HepG2 (cell line): ENCODE results near the gene LIME1. TPM values are rescaled to one million over a fixed set of nuclear protein-coding genes. Genes with fewer than 3 reads are reported as not detected.

Experiments used
- REPIN1 ChIP-seq: sonication (generic); formaldehyde crosslinking; IDR thresholded peaks from 2 replicates; pipeline ENCODE4 v1.8.0; 2022; ENCODE audit warnings: missing genetic modification reagents, low read depth, mild to moderate bottlenecking, borderline replicate concordance
- SMAD9 ChIP-seq: sonication (generic); formaldehyde crosslinking; IDR thresholded peaks from 2 replicates; pipeline ENCODE4 v1.5.1; 2020; ENCODE audit warnings: mild to moderate bottlenecking, missing genetic modification reagents
- TOE1 ChIP-seq: sonication (generic); formaldehyde crosslinking; IDR thresholded peaks from 2 replicates; pipeline ENCODE4 v1.4.0; 2020; ENCODE audit warnings: mild to moderate bottlenecking, missing genetic modification reagents
- ZNF136 ChIP-seq: sonication (generic); formaldehyde crosslinking; IDR thresholded peaks from 2 replicates; pipeline ENCODE4 v1.8.1; 2022; ENCODE audit warnings: low read depth, mild to moderate bottlenecking, moderate library complexity, missing genetic modification reagents
- ZNF180 ChIP-seq: sonication (generic); formaldehyde crosslinking; IDR thresholded peaks from 2 replicates; pipeline ENCODE4 v1.4.0; 2020; ENCODE audit warnings: low read depth, missing genetic modification reagents, borderline replicate concordance
- ZNF354B ChIP-seq: sonication (generic); formaldehyde crosslinking; IDR thresholded peaks from 2 replicates; pipeline ENCODE4 v1.8.0; 2022; ENCODE audit warnings: mild to moderate bottlenecking, missing genetic modification reagents
- polyA plus RNA-seq, 8 experiments: library from polyadenylated mRNA; depleted of rRNA in 3 of 8; stranded (reverse) in 7 of 8; unstranded in 1 of 8; fragments of >200 nt; fragmentation: Illumina TruSeq in 4 of 8; extraction: Trizol in 4 of 8; gene quantifications; 2 replicates each; pipeline versions ENCODE4 v1.2.1 to v1.2.3, GENCODE V29; 2011 to 2016; ENCODE audit warnings: low read depth in 4 of 8, missing spikeins in 1 of 8, mixed read lengths in 1 of 8; ENCODE audit not compliant: insufficient read depth in 1 of 8
- total RNA-seq, 5 experiments: library from RNA; depleted of rRNA; stranded (reverse); fragments of >200 nt; fragmentation: Illumina TruSeq; extraction: Trizol; gene quantifications; 2 replicates each; pipeline ENCODE4 v1.2.3, GENCODE V29; 2016; ENCODE audit warnings: low read depth in 1 of 5
- TF ChIP-seq, protein P1 (sequence below), 2 experiments: fragments of 450-650 bp in 1 of 2; sonication (generic) in 1 of 2; formaldehyde crosslinking in 1 of 2; IDR thresholded peaks; 2 replicates each; pipeline versions ENCODE4 v1.6.1 to v1.8.0; 2016 to 2022; ENCODE audit warnings: antibody characterized with exemption in 1 of 2, mild to moderate bottlenecking in 1 of 2, missing genetic modification reagents in 1 of 2
- TF ChIP-seq, protein P2 (sequence below): sonication (generic); formaldehyde crosslinking; IDR thresholded peaks from 2 replicates; pipeline ENCODE4 v1.9.0; 2021; ENCODE audit warnings: missing genetic modification reagents, mild to moderate bottlenecking, borderline replicate concordance
- TF ChIP-seq, protein P3 (sequence below), 2 experiments: sonication (generic) in 1 of 2; formaldehyde crosslinking in 1 of 2; IDR thresholded peaks; 2 replicates each; pipeline versions ENCODE4 v1.5.1 to v1.6.1; 2011 to 2020; ENCODE audit warnings: borderline replicate concordance in 1 of 2, low read depth in 1 of 2, low read length in 1 of 2, mild to moderate bottlenecking in 1 of 2, missing genetic modification reagents in 1 of 2, moderate library complexity in 1 of 2

LIME1 gene
- total and polyA plus RNA-seq, 2 of the 13 experiments (the other 11 are each of a cell fraction or from before 2014, with no cell fraction given), result 13.0 to 61.5 TPM

DNA sequence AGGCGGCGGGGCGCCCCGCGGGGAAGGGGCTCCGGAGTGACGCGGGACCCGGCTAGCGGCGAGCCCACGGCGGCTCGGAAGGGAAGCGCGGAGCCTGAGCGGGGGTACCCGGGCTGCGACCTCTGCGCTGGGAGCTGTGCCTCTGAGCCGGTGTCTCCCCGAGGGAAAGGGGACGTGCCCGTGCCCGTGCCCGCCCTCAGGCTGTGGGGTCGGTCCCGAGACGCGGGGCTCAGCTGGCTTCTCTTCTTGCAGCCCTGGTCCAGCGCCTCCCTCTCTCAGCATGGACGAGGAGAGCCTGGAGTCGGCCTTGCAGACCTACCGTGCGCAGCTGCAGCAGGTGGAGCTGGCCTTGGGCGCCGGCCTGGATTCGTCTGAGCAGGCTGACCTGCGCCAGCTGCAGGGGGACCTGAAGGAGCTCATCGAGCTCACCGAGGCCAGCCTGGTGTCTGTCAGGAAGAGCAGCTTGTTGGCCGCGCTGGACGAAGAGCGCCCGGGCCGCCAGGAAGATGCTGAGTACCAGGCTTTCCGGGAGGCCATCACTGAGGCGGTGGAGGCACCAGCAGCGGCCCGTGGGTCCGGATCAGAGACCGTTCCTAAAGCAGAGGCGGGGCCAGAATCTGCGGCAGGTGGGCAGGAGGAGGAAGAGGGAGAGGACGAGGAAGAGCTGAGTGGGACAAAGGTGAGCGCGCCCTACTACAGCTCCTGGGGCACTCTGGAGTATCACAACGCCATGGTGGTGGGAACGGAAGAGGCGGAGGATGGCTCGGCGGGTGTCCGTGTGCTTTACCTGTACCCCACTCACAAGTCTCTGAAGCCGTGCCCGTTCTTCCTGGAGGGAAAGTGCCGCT lies 27.9 kb upstream of the LIME1 start (continued):
- TF ChIP-seq, protein P1, sequence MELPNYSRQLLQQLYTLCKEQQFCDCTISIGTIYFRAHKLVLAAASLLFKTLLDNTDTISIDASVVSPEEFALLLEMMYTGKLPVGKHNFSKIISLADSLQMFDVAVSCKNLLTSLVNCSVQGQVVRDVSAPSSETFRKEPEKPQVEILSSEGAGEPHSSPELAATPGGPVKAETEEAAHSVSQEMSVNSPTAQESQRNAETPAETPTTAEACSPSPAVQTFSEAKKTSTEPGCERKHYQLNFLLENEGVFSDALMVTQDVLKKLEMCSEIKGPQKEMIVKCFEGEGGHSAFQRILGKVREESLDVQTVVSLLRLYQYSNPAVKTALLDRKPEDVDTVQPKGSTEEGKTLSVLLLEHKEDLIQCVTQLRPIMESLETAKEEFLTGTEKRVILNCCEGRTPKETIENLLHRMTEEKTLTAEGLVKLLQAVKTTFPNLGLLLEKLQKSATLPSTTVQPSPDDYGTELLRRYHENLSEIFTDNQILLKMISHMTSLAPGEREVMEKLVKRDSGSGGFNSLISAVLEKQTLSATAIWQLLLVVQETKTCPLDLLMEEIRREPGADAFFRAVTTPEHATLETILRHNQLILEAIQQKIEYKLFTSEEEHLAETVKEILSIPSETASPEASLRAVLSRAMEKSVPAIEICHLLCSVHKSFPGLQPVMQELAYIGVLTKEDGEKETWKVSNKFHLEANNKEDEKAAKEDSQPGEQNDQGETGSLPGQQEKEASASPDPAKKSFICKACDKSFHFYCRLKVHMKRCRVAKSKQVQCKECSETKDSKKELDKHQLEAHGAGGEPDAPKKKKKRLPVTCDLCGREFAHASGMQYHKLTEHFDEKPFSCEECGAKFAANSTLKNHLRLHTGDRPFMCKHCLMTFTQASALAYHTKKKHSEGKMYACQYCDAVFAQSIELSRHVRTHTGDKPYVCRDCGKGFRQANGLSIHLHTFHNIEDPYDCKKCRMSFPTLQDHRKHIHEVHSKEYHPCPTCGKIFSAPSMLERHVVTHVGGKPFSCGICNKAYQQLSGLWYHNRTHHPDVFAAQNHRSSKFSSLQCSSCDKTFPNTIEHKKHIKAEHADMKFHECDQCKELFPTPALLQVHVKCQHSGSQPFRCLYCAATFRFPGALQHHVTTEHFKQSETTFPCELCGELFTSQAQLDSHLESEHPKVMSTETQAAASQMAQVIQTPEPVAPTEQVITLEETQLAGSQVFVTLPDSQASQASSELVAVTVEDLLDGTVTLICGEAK (IDR thresholded peaks at IDR 0.05), result no peak
- TF ChIP-seq, protein P1 (CRISPR knock-in tag; IDR thresholded peaks at IDR 0.05), result no peak
- TF ChIP-seq SMAD9 (CRISPR knock-in tag) (no peak), ZNF180 (CRISPR knock-in tag) (no peak), ZNF136 (CRISPR knock-in tag) (no peak), REPIN1 (CRISPR knock-in tag) (no peak), ZNF354B (no peak), TOE1 (CRISPR knock-in tag) (no peak)
- TF ChIP-seq, protein P2, sequence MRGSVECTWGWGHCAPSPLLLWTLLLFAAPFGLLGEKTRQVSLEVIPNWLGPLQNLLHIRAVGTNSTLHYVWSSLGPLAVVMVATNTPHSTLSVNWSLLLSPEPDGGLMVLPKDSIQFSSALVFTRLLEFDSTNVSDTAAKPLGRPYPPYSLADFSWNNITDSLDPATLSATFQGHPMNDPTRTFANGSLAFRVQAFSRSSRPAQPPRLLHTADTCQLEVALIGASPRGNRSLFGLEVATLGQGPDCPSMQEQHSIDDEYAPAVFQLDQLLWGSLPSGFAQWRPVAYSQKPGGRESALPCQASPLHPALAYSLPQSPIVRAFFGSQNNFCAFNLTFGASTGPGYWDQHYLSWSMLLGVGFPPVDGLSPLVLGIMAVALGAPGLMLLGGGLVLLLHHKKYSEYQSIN, result no peak
- TF ChIP-seq, protein P3, sequence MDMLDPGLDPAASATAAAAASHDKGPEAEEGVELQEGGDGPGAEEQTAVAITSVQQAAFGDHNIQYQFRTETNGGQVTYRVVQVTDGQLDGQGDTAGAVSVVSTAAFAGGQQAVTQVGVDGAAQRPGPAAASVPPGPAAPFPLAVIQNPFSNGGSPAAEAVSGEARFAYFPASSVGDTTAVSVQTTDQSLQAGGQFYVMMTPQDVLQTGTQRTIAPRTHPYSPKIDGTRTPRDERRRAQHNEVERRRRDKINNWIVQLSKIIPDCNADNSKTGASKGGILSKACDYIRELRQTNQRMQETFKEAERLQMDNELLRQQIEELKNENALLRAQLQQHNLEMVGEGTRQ (IDR thresholded peaks at IDR 0.05; ENCODE audit: low read depth, low read length), result no peak
- TF ChIP-seq, protein P3 (CRISPR knock-in tag; IDR thresholded peaks at IDR 0.05; ENCODE audit: borderline replicate concordance), result no peak
- TF ChIP-seq, all 625 proteins: peak for 85
